Chondrocyte (in vitro differentiated cells): ENCODE results near the gene JPH3. TPM values are rescaled to one million over a fixed set of nuclear protein-coding genes. Genes with fewer than 3 reads are reported as not detected.
"Not testable (repeated sequence)": the region's sequence is repeated elsewhere in the genome, so short reads cannot be mapped to it uniquely, and the experiment has no call there.

ENCODE experiments used
- DNase-seq: peaks from one replicate; pipeline ENCODE4 v3.0.0; 2021; ENCODE audit warnings: mixed read lengths, low spot score
- H3K27ac Mint-ChIP-seq: one replicate; pipeline ENCODE4 v1.8.0; 2021; ENCODE audit warnings: mild to moderate bottlenecking, moderate library complexity, mixed read lengths; ENCODE audit not compliant: unreplicated experiment
- H3K27me3 Mint-ChIP-seq: 2 replicates; pipeline ENCODE4 v1.8.0; 2021; ENCODE audit warnings: low read depth, mixed read lengths
- H3K36me3 Mint-ChIP-seq: 2 replicates; pipeline ENCODE4 v1.8.0; 2021; ENCODE audit warnings: low read depth, mixed read lengths
- H3K4me1 Mint-ChIP-seq: 2 replicates; pipeline ENCODE4 v1.8.0; 2021; ENCODE audit warnings: low read depth, mild to moderate bottlenecking, mixed read lengths
- H3K4me3 Mint-ChIP-seq: one replicate; pipeline ENCODE4 v1.8.0; 2021; ENCODE audit warnings: mild to moderate bottlenecking, moderate library complexity, mixed read lengths; ENCODE audit not compliant: unreplicated experiment
- H3K9me3 Mint-ChIP-seq: 2 replicates; pipeline ENCODE4 v1.8.0; 2021; ENCODE audit warnings: low read depth, mixed read lengths
- total RNA-seq: library from RNA; stranded (reverse); gene quantifications from 3 replicates; pipeline ENCODE4 v1.2.1, GENCODE V29; 2021
- TF ChIP-seq, protein P1 (sequence below): fragments of 200-600 bp; sonication (generic); IDR thresholded peaks from 2 replicates; pipeline ENCODE4 v1.5.0; 2021; ENCODE audit warnings: antibody characterized with exemption, mild to moderate bottlenecking, moderate library complexity

JPH3 gene
- total RNA-seq, 1 donor from 2014 or later = 1.2 TPM

GRCh38 chr16:87570938-87571867 lies 31.1 kb upstream of the JPH3 start:
- TF ChIP-seq, protein P1, sequence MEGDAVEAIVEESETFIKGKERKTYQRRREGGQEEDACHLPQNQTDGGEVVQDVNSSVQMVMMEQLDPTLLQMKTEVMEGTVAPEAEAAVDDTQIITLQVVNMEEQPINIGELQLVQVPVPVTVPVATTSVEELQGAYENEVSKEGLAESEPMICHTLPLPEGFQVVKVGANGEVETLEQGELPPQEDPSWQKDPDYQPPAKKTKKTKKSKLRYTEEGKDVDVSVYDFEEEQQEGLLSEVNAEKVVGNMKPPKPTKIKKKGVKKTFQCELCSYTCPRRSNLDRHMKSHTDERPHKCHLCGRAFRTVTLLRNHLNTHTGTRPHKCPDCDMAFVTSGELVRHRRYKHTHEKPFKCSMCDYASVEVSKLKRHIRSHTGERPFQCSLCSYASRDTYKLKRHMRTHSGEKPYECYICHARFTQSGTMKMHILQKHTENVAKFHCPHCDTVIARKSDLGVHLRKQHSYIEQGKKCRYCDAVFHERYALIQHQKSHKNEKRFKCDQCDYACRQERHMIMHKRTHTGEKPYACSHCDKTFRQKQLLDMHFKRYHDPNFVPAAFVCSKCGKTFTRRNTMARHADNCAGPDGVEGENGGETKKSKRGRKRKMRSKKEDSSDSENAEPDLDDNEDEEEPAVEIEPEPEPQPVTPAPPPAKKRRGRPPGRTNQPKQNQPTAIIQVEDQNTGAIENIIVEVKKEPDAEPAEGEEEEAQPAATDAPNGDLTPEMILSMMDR = peak; percentile 76
- H3K36me3 Mint-ChIP-seq = no peaks in the 10 kb centered on the region
- H3K4me1 Mint-ChIP-seq = peaks cover 32% of the 10 kb centered on the region
- H3K9me3 Mint-ChIP-seq = no peaks in the 10 kb centered on the region
- peaks cover 3% of the 10 kb centered on the region for H3K27me3 Mint-ChIP-seq
- peak overlapping the region; percentile 97 for H3K27ac Mint-ChIP-seq
- H3K4me3 Mint-ChIP-seq = no peak overlapping the region
- DNase-seq = no peak

GRCh38 chr16:87571868-87572244 lies 30.5 kb upstream of the JPH3 start:
- no peak for DNase-seq
- Mint-ChIP-seq H3K9me3 (no peaks in the 10 kb centered on the region), H3K36me3 (no peaks in the 10 kb centered on the region), H3K27ac (peak overlapping the region; percentile 97), H3K4me3 (no peak overlapping the region), H3K4me1 (peaks cover 32% of the 10 kb centered on the region), H3K27me3 (peaks cover 3% of the 10 kb centered on the region)
- TF ChIP-seq, protein P1 = no peak

GRCh38 chr16:87572959-87573358 lies 29.3 kb upstream of the JPH3 start:
- TF ChIP-seq, protein P1 = no peak
- Mint-ChIP-seq H3K4me3 (no peak overlapping the region), H3K27ac (no peak overlapping the region), H3K36me3 (no peaks in the 10 kb centered on the region), H3K27me3 (no peaks in the 10 kb centered on the region), H3K9me3 (no peaks in the 10 kb centered on the region), H3K4me1 (peaks cover 32% of the 10 kb centered on the region)
- no peak for DNase-seq

GRCh38 chr16:87575027-87575804 lies 27.1 kb upstream of the JPH3 start:
- TF ChIP-seq, protein P1 = no peak
- peaks cover 31% of the 10 kb centered on the region for H3K4me1 Mint-ChIP-seq
- H3K27ac Mint-ChIP-seq = no peak overlapping the region
- H3K36me3 Mint-ChIP-seq = no peaks in the 10 kb centered on the region
- DNase-seq = no peak
- H3K9me3 Mint-ChIP-seq = no peaks in the 10 kb centered on the region
- H3K27me3 Mint-ChIP-seq = no peaks in the 10 kb centered on the region
- H3K4me3 Mint-ChIP-seq = no peak overlapping the region

GRCh38 chr16:87576171-87576570 lies 26.1 kb upstream of the JPH3 start:
- Mint-ChIP-seq H3K36me3 (no peaks in the 10 kb centered on the region), H3K27ac (no peak overlapping the region), H3K9me3 (no peaks in the 10 kb centered on the region), H3K4me3 (no peak overlapping the region), H3K27me3 (no peaks in the 10 kb centered on the region), H3K4me1 (peaks cover 28% of the 10 kb centered on the region)
- DNase-seq = no peak
- TF ChIP-seq, protein P1 = no peak

- not testable (repeated sequence) for H3K4me3 Mint-ChIP-seq, DNase-seq, H3K27me3 Mint-ChIP-seq, H3K9me3 Mint-ChIP-seq, H3K27ac Mint-ChIP-seq, H3K36me3 Mint-ChIP-seq
- H3K4me1 Mint-ChIP-seq = peaks cover 38% of the 10 kb centered on the region
These were observed 24.0 kb upstream of the JPH3 start for GRCh38 chr16:87578142-87578930.
